ENCODE measurements around the gene MEX3A. TPM values are rescaled to one million over a fixed set of nuclear protein-coding genes. Genes with fewer than 3 reads are reported as not detected.

MEX3A gene
- total and polyA plus RNA-seq, 2 of the 8 experiments (the other 6 are each of a cell fraction or from before 2014, with no cell fraction given): 34.1 to 52.4 TPM

DNA sequence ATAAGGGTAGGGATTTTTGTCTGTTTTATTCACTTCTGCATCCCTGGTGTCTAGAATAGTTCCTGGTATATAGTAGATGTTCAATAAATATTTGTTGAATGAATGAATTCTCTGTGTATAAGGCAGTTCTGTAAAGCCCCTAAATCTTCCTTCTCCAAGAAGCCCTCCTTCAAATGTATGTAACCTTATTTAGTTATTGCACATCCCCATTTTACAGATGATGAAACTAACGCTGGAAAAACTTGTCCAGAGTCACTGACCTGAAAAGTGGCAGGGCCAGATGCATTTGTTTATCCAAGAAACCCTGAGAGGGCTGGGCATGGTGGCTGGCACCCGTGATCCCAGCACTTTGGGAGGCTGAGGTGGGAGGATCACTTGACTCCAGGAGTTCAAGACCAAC is 28.0 kb upstream of the MEX3A start:
- Histone ChIP-seq H3K9ac (replicated peaks in 1 of 4; ENCODE audit: extremely low read depth in 1 of 4, low read depth in 3 of 4, low read length in 3 of 4) (no peak overlapping the region), H3K4me2 (ENCODE audit: insufficient read depth in 1 of 2, low read depth in 2 of 2, low read length in 2 of 2) (no peak overlapping the region), H2BK12ac (ENCODE audit: low read depth, low read length) (no peak overlapping the region), H2BK15ac (ENCODE audit: low read length) (no peak overlapping the region), H3K23ac (ENCODE audit: insufficient read length) (no peak overlapping the region), H3K56ac (replicated peaks; ENCODE audit: insufficient read length, low read depth, low read length) (no peak overlapping the region), H3K79me1 (ENCODE audit: low read depth, low read length) (0 out of 2 replicates have a peak, but pooled peaks cover 2% of the 10 kb centered on the region), H3K27ac (ENCODE audit: low read depth, low read length) (no peak overlapping the region), H3K9me3 (ENCODE audit: insufficient read depth in 2 of 2, low read depth in 1 of 2, low read length in 1 of 2) (no peaks in the 10 kb centered on the region), H3K4me3 (ENCODE audit: extremely low read depth in 1 of 4, insufficient read depth in 2 of 4, low read depth in 3 of 4, low read length in 4 of 4) (no peak overlapping the region), H2BK20ac (ENCODE audit: low read length) (no peak overlapping the region), H4K91ac (replicated peaks; ENCODE audit: insufficient read length, low read length) (no peak overlapping the region), H3K14ac (ENCODE audit: insufficient read length) (no peak overlapping the region), H3K4ac (replicated peaks; ENCODE audit: insufficient read length, low read depth, low read length) (no peak overlapping the region), H3K27me3 (replicated peaks in 1 of 4; ENCODE audit: control insufficient read depth in 3 of 4, extremely low read depth in 1 of 4, insufficient read depth in 3 of 4, low read length in 3 of 4) (no peaks in the 10 kb centered on the region), H2AK5ac (ENCODE audit: low read depth, low read length) (no peak overlapping the region), H2BK120ac (replicated peaks; ENCODE audit: low read depth, low read length) (no peak overlapping the region), H4K8ac (ENCODE audit: extremely low read depth, insufficient read depth, low read length) (no peak overlapping the region), H3K4me1 (replicated peaks in 1 of 4; ENCODE audit: control insufficient read depth in 3 of 4, insufficient read depth in 4 of 4, low read length in 3 of 4) (peaks cover 10 to 22% (median 18%) of the 10 kb centered on the region in 4 experiments), H3K79me2 (ENCODE audit: control insufficient read depth in 1 of 2, insufficient read depth in 2 of 2, low read length in 2 of 2) (no peaks in the 10 kb centered on the region), H2BK5ac (ENCODE audit: low read depth, low read length) (no peak overlapping the region), H4K20me1 (replicated peaks in 1 of 2; ENCODE audit: control insufficient read depth in 1 of 2, insufficient read depth in 2 of 2, low read length in 2 of 2) (peaks cover 3 to 8% of the 10 kb centered on the region in 2 experiments), H4K5ac (ENCODE audit: insufficient read length, low read depth, low read length) (no peak overlapping the region), H3K18ac (ENCODE audit: extremely low read depth, low read length) (no peak overlapping the region), H3K23me2 (ENCODE audit: low read depth, low read length) (peaks cover 10% of the 10 kb centered on the region), H3K36me3 (ENCODE audit: control insufficient read depth in 2 of 4, insufficient read depth in 4 of 4, low read length in 3 of 4) (no peaks in the 10 kb centered on the region), H2AFZ (ENCODE audit: low read length) (no peak overlapping the region)
- ChIA-PET CTCF (ENCODE audit: partially characterized antibody) (interaction anchor here (0.9 to 29.5 kb wide), 3 partner anchors 9 to 22 kb away, joined by 3 to 1994 read pairs (median 7); partner anchors contain the start of gene LMNA), POLR2A (ENCODE audit: partially characterized antibody) (interaction anchor here (1.0 to 29.6 kb wide), 3 partner anchors 10 to 102 kb away, joined by 3 to 763 read pairs (median 3); partner anchors contain the start of genes LMNA and PMF1)
- WGBS, 2 experiments (ENCODE audit: extremely low coverage in 1 of 2, insufficient coverage in 1 of 2, insufficient read length in 1 of 2, insufficient replicate concordance in 2 of 2, low coverage in 1 of 2, low lambda C conversion rate in 2 of 2, missing lambda C conversion rate in 1 of 2): 90% methylated on average over 2 of the region's 2 CpGs; no CpG with 5 or more reads in 1 of the 2 experiments
- DNase-seq (ENCODE audit: low read depth in 1 of 2, low spot score in 2 of 2) (no peak), FAIRE-seq (no peak)
- TF ChIP-seq EZH2 (IDR thresholded peaks at IDR 0.05; ENCODE audit: low read depth, low read length, severe bottlenecking) (no peak), CREB1 (IDR thresholded peaks at IDR 0.05) (no peak), BACH1 (IDR thresholded peaks at IDR 0.05; ENCODE audit: low read length) (no peak)

All from H1 (cell line).